ENCODE data around the gene LTBP1.

Gene LTBP1

DNA sequence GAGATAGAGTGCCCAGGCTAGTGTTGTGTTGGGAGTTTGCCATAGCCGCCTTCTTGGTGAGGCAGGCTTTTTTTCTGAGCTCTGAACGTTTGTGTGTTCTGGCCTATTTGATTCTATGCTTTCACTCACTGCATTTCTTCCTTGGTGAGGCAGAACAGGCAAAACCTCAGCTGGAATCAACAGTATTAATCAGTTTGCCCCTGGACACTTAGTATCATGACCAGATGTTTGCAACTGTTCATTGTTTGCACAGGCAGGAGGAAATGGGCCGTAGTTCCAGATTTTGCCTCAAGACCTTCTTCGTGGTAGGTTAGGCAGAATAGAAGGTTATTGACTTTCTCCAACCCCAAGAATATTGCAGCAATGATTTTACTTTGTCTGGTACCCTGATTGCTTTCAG, 311.6 kb downstream of the LTBP1 start:
- TF ChIP-seq EZH2phosphoT487 (IDR thresholded peaks at IDR 0.05; ENCODE audit: borderline replicate concordance, low read length) = no peak
- TF ChIP-seq, protein P1, sequence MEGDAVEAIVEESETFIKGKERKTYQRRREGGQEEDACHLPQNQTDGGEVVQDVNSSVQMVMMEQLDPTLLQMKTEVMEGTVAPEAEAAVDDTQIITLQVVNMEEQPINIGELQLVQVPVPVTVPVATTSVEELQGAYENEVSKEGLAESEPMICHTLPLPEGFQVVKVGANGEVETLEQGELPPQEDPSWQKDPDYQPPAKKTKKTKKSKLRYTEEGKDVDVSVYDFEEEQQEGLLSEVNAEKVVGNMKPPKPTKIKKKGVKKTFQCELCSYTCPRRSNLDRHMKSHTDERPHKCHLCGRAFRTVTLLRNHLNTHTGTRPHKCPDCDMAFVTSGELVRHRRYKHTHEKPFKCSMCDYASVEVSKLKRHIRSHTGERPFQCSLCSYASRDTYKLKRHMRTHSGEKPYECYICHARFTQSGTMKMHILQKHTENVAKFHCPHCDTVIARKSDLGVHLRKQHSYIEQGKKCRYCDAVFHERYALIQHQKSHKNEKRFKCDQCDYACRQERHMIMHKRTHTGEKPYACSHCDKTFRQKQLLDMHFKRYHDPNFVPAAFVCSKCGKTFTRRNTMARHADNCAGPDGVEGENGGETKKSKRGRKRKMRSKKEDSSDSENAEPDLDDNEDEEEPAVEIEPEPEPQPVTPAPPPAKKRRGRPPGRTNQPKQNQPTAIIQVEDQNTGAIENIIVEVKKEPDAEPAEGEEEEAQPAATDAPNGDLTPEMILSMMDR (IDR thresholded peaks at IDR 0.05; ENCODE audit: low read depth, low read length, poor library complexity, severe bottlenecking) = no peak
- Histone ChIP-seq H4K20me1 (ENCODE audit: control insufficient read depth, insufficient read depth, low read depth, low read length) (no peaks in the 10 kb centered on the region), H3K36me3 (ENCODE audit: control insufficient read depth, low read length) (peaks cover 65% of the 10 kb centered on the region), H3K4me3 (ENCODE audit: low read length) (no peak overlapping the region), H3K79me2 (ENCODE audit: control insufficient read depth, low read length) (no peaks in the 10 kb centered on the region), H3K27me3 (ENCODE audit: control insufficient read depth, low read length) (no peaks in the 10 kb centered on the region), H3K27ac (ENCODE audit: low read depth, low read length) (no peak overlapping the region), H3K9me2 (replicated peaks; ENCODE audit: control insufficient read depth, low read length) (no peaks in the 10 kb centered on the region), H3K9me3 (ENCODE audit: control insufficient read depth, insufficient read depth, low read length) (no peaks in the 10 kb centered on the region; the same call in 1 of the 2 replicates), H3F3A (ENCODE audit: control insufficient read depth, insufficient read depth) (no peaks in the 10 kb centered on the region), H3K4me2 (ENCODE audit: low read length) (no peak overlapping the region), H3K4me1 (ENCODE audit: control insufficient read depth, low read length) (no peaks in the 10 kb centered on the region)

DNA sequence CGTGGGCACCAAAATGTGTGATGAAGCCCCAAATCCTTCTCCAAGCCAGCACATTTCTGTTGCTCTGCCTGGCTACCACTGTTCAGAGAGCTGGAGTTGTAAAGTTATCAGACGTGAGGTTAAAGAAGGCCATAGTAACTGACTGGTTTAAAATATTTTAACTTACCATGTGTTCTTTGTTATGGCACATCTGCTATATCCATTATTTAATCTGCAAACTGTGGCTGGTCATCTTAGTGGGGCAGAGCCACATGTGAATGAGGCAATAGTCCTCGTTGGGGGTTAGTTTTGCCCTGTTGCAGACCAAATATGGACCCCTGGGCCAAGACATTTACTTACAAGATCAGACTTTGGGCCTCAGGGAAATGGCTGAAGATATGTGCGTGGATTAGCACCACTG, 315.3 kb downstream of the LTBP1 start:
- Histone ChIP-seq H3K27me3 (ENCODE audit: control insufficient read depth, low read length) (no peaks in the 10 kb centered on the region), H3K4me1 (ENCODE audit: control insufficient read depth, low read length) (peaks cover 4% of the 10 kb centered on the region), H3K4me2 (ENCODE audit: low read length) (no peak overlapping the region), H3K4me3 (ENCODE audit: low read length) (no peak overlapping the region), H3K9me2 (replicated peaks; ENCODE audit: control insufficient read depth, low read length) (no peaks in the 10 kb centered on the region), H3K27ac (ENCODE audit: low read depth, low read length) (no peak overlapping the region), H4K20me1 (ENCODE audit: control insufficient read depth, insufficient read depth, low read depth, low read length) (no peaks in the 10 kb centered on the region), H3K36me3 (ENCODE audit: control insufficient read depth, low read length) (peaks cover 85% of the 10 kb centered on the region), H3K79me2 (ENCODE audit: control insufficient read depth, low read length) (no peaks in the 10 kb centered on the region), H3F3A (ENCODE audit: control insufficient read depth, insufficient read depth) (no peaks in the 10 kb centered on the region), H3K9me3 (ENCODE audit: control insufficient read depth, insufficient read depth, low read length) (peaks cover 23% of the 10 kb centered on the region)
- TF ChIP-seq EZH2phosphoT487 (IDR thresholded peaks at IDR 0.05; ENCODE audit: borderline replicate concordance, low read length) = no peak
- TF ChIP-seq, protein P1 (IDR thresholded peaks at IDR 0.05; ENCODE audit: low read depth, low read length, poor library complexity, severe bottlenecking) = no peak

- Histone ChIP-seq H3F3A (ENCODE audit: control insufficient read depth, insufficient read depth) (peaks cover 7% of the 10 kb centered on the region), H3K27me3 (ENCODE audit: control insufficient read depth, low read length) (no peaks in the 10 kb centered on the region), H4K20me1 (ENCODE audit: control insufficient read depth, insufficient read depth, low read depth, low read length) (no peaks in the 10 kb centered on the region), H3K4me3 (ENCODE audit: low read length) (no peak overlapping the region), H3K4me2 (ENCODE audit: low read length) (no peak overlapping the region), H3K27ac (ENCODE audit: low read depth, low read length) (no peak overlapping the region), H3K79me2 (ENCODE audit: control insufficient read depth, low read length) (no peaks in the 10 kb centered on the region), H3K36me3 (ENCODE audit: control insufficient read depth, low read length) (peaks cover 77% of the 10 kb centered on the region), H3K9me3 (ENCODE audit: control insufficient read depth, insufficient read depth, low read length) (peaks cover 24% of the 10 kb centered on the region), H3K4me1 (ENCODE audit: control insufficient read depth, low read length) (peaks cover 10% of the 10 kb centered on the region), H3K9me2 (replicated peaks; ENCODE audit: control insufficient read depth, low read length) (no peaks in the 10 kb centered on the region)
- no peak for TF ChIP-seq EZH2phosphoT487 (IDR thresholded peaks at IDR 0.05; ENCODE audit: borderline replicate concordance, low read length)
- TF ChIP-seq, protein P1 (IDR thresholded peaks at IDR 0.05; ENCODE audit: low read depth, low read length, poor library complexity, severe bottlenecking) = no peak
Measured at GRCh38 chr2:33264766-33265165, 318.0 kb downstream of the LTBP1 start.

All from DOHH2 (cell line).